GM19468 (cell line): Measurements from ENCODE around the gene DIRAS2.
"Not testable (repeated sequence)": the region's sequence is repeated elsewhere in the genome, so short reads cannot be mapped to it uniquely, and the experiment has no call there.

Experiments
- ATAC-seq: cut with Tn5 transposase; IDR thresholded peaks from one replicate; pipeline ENCODE4 v1.9.1; 2021; ENCODE audit warnings: mild to moderate bottlenecking, moderate library complexity, moderate number of reproducible peaks; ENCODE audit not compliant: unreplicated experiment; ENCODE audit errors: extremely low read depth

The DIRAS2 gene, protein sequence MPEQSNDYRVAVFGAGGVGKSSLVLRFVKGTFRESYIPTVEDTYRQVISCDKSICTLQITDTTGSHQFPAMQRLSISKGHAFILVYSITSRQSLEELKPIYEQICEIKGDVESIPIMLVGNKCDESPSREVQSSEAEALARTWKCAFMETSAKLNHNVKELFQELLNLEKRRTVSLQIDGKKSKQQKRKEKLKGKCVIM

DNA sequence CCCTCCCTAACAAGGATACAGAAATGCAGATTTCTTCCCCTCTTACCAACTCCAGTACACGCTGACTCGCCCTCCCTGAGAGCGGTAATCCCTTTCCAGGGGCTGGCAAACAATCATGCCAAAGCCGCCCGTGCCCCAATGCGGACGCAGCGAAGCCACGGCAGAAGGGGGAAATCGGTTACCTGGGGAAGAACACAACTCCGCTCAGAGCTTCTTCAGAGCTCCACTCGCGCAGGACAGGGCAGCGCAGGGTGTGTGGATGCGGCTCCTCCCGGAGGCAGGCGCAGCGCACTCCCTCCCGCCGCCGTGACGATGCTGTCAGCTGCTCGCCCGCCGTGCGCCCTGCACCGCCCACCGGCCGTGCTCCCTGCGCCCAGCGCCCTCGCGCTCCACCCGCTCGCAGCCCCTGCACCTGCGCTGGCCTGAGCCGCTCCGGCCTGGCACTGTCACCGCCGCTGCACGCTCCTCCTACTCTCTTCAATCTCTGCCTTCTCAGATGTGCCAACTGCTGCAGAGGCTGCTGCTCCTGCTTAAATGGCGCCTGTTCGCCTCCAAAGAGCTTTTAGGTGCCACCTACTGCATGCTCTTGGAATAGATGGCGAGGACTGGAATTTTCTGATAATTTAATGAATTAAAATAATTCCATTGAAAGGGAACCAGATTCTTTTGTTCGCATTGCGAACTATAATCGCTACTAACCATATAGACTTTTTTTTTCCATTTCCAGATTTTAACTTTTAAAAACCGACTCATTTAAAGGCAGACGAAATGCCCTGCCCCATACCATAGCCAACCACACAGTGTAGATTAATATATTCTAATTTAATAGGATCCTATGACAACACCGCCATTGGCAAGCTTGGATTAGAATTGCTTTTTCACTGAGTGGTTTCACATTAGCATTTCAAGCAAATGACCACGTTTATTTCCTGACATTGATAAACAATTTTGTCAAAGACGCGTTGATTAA, at the start of gene DIRAS2:
Gene DIRAS2 (minus strand): TSS at position 255 of the 970 bp plus-strand sequence. CDS start 28,997 bp downstream, outside the sequence.
- no peak for ATAC-seq

DNA sequence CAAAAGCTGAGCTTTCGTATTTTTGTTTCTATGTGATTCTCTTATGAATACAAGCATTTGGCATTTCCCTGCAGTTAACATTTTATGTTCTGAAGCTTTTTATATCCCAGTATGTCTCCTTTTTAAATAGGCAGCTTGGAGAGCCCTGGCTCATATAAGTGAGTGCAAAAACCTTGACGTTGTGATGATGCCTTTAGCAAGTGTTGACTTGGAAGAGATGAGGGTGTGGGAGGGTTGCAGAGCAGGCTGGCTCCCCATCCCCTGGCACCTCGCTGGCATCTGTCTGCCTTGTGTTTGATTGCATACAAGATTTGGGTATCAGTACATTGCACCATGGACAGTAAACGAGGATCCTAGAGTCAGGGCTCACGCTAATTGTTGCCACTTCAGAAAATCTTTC, 42.1 kb upstream of the DIRAS2 start:
- ATAC-seq = no peak

DNA sequence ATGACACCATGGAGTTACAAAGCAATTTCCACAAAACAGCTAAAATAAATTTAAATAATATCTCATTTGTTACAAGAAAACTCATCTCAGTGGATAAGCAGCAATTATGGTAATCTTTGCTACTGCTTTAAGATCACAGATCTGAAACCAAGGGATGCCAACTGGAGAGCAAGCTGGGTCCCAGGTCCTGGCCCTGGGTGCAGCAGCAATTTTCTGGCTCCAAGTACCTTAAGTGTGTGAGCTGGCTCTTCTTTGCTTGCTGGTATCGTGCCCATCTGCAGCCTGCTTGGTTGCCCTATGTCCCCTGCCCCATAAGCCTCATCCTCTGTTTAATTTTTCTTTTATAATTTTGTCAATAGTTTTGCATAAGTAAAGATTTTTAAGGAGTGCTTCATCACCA, 41.5 kb upstream of the DIRAS2 start:
- ATAC-seq = no peak

DNA sequence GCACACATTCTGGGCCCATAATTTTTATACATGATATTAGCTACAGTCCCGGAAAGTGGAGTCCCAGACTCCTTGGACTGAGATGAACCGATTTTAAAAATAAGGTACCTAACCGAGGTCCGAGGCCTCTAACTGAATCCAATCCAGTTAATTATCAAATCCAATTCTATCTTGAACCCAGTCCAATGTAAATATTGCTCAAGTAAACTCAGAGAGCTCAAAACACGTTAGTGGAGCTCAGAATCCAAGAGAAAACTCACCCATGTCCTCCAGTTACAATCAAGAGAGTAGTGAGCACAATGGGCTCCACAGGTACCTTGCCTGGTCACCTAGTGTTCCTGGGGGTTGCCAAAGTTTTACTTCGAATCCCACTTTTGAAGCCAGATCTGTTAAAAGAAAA, 37.9 kb upstream of the DIRAS2 start:
- no peak for ATAC-seq

DNA sequence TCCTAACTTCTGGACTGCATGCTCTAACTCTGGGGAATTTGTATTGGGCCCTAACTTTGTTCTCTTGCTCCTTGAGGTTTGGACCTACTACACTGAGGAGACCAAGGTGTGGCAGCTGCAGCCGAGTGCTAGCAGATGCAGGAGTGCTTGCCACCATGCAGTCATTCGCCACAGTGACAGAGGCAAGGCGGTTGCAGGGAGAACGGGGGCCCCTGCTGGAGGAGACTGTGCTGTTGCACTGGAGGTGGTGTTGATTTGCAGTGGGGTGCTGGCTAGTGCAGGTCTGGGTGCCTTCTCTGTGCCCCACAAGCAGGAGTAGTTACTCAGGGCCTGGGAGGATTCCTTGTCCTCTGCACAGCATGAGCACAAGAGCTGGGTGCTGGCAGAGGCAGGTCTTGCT, 22.4 kb upstream of the DIRAS2 start:
- ATAC-seq = no peak

DNA sequence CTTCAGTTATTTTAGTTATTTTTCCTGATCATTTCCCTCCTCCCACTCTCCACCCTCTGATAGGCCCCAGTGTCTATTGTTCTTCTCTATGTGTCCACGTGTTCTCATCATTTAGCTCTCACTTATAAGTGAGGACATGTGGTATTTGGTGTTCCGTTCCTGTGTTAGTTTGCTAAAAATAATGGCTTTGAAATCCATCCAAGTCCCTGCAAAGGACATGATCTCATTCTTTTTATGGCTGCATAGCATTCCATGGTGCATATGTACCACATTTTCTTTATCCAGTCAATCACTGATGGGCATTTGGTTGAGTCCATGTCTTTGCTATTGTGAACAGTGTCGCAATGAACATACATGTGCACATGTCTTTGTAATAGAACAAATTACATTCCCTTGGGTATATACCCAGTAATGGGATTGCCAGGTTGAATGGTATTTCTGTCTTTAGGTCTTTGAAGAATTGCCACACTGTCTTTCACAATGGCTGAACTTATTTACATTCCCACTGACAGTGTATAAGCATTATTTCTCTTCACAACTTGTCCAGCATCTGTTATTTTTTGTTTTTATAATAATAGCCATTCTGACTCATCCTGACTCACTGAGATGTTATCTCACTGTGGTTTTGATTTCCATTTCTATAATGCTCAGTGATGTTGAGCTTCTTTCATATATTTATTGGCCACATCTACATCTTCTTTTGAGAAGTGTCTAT, 17.2 kb upstream of the DIRAS2 start:
- no peak for ATAC-seq

DNA sequence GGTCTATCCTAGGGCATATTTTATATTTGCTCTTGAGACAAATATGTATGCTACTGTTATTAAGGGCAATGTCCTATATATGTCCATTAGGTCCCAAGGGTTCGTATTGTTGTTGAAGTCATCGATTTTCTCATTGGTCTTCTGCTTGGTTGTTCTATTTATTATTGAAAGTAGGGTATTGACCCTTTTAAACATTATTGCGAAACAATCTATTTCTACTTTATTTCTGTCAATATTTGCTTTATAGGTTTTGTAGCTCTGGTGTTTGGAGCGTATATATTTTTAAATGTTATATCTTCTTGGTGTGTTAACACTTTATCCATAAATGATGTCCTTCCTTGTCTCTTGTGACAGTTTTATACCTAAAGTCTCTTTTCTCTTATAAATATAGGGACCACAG, 16.2 kb upstream of the DIRAS2 start:
- ATAC-seq = no peak

DNA sequence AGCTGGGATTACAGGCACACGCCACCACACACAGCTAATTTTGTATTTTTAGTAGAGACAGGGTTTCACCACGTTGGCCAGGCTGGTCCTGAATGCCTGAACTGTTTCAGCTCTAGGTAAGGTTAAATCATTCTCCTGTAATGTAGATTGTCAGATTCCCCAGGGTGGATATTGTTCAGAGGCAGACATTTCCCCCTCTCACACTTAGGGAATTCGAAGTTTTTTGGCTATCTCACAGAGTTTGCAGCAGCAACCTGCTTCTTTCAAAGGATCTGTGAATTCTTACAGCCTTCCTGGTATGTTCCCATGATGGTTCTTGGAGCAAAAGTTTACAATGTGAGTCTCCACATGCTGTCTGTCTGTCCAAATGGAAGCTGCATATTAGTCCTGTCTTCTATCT, 15.6 kb upstream of the DIRAS2 start:
- ATAC-seq = no peak

DNA sequence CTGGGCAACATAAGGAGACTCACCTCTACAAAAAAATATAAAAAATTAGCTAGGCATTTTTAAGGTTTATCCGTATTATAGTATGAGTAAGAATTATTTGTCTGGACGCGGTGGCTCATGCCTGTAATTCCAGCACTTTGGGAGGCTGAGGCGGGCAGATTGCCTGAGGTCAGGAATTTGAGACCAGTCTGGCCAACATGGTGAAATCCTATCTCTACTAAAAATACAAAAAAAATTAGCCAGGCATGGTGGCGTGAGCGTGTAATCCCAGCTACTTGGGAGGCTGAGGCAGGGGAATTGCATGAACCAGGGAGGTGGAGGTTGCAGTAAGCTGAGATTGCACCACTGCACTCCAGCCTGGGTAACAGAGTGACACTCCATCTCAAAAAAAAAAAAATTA, 14.3 kb upstream of the DIRAS2 start:
- not testable (repeated sequence) for ATAC-seq

DNA sequence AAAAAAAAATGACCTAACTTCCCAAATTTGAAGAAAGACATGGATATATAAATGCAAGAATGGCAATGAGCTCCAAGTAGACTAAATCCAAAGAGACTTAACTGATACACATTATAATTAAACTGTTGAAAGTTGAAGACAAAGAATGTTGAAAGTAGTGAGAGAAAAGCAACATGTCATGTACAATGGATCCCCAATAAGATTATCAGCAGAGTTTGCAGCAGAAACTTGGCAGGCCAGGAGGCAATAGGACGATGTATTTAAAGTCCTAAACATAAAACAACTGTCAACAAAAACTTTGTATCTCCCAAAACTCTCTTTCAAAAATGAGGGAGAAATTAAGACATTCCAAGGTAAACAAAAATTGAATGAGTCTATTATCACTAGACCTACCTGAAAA, 8.6 kb upstream of the DIRAS2 start:
- ATAC-seq = no peak

DNA sequence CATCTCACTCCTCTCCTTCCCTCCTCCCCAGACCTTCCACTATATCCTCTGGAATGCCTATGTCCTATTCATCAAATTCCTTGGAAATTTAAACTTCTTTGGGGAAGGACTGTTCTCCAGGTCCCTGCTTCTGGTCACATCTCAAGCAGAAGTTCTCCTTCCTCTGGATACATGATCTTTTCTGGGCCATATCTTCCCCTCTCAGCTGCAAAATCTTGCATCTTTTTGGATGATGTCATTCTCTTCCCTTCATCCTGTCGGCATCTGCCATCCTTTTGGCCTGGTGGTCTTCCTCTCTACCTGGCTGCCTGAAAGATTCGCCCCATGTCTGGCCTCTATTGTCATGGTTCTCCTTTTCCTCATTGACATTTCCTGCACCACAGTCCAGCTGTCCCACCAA, 5.2 kb upstream of the DIRAS2 start:
- no peak for ATAC-seq

DNA sequence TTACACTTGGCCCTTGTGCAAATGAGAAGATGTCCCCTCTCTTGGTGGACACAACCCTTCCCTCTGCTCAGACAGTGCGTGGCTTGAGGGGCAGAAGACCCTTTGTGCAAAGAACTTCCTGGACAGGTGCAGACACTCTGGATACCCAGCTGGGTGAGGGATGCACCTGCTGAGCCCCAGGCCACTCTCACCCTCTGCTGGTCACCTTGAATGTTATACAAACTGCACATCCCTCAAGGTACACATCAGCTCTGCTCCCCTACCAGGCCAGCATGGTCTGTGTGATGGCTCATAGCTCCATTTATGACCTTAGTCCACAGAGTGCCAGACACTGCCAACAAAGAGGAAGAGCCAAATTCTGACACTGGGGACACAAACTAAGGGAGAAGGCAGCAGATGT, 3.1 kb upstream of the DIRAS2 start:
- ATAC-seq = no peak

DNA sequence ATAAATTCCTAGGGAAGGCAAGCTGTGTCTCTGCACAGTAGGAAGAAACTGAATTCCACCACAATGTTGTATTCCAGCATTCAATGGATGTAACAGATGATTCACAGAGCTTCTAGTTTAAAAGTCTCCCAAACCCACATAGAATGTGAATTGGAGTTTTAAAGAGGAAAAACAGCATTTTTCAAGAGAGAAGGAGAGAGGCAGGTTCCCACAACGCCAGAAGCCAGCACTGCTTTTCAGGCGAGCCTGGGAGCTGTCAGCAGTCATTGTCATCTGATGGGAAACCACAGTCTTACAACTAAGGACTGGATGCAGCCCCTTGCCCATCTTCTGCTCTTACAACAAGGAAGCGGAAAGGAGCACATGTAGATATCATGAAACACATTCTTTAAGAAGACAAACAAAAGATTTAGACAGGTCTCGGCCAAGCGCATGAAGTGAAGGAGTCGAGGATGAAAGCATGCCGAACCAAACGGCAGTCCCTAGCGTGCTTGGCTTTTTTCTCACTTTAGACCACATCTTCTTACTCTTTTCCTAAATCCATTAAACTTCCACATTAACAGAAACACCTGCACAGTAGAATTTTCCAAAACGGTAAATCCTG, 638 bp downstream of the DIRAS2 start:
- no peak for ATAC-seq

DNA sequence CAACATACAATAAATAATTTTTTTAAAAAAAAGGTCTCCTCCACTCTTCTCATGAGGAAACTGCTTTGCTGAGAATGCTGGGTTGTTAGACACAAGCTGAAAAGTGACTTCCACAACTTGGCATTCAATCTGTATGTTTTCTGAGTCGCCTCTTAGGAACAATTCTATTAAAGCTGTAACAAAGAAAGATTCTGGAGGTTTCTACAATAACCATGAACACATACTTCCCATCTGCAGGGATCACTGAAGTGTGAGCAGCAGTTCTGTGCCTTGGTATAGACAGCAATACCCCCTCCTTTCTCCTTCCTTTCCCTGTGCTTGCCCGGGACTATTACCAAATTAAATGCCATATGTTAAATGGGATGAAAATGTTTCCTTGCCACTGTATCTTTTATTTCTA, 1.5 kb downstream of the DIRAS2 start:
- no peak for ATAC-seq

DNA sequence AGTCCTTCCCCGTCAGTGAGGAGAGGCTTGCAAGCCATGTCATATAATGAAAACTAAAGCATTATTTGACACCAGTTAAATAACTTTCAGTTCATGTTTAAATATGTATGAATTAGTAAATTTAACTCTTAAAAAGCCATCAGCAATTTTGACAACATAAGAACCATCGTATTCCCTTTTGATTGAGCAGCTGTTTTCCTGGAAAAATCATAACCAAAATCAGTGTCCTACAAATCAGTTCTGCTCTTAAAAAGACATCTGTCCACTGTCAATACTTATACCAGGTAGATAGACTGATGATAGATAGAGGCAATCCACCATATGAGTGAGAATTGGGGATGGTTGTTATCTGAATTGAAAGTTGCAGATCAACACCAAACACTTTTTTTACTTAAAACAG, 2.3 kb downstream of the DIRAS2 start:
- no peak for ATAC-seq

DNA sequence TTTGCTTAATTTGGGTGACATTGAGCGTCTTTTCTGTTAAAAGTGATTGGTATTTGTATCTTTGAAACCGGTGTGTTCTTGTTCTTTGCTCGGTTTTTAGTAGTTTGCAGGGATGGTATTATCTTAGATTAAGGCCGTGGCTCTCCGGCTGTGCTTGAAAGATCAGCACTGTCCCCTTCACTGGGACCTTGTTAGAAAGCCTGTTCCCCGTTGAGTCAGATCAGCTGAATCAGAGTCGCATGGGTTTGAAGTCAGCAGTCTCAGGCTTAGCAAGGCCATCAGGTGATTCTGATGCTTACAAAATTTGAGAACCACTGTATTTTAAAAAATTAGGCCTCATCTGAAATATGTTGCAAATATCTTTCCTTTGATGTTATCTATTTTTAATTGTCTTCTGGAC, 5.0 kb downstream of the DIRAS2 start:
- ATAC-seq = no peak

DNA sequence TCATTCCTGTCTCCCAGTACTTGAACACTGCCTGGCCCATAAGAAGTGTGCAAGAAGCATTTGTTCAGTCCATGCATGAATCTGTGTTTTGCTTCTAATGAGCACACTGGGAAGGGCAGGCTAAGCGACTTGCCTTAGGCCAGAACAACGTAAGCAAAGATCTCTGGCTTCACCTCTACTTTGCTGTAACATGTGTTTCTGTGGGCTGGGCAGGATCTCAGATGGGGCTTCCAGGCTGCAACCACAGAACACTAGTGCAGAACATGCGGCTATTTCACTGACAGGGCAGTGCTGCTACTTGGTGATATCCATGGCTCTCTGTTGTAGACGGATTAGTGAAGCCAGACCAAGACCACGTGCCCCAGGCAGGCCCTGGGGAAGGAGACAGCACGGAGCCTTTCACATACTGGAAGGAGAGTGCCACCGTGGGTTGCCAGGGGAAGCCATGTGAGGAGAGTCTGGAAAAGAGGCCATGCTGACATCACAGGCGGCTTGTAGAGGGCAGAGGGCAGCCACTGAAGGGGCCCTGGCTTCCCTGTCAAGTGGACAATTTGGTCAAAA, 9.9 kb downstream of the DIRAS2 start:
- ATAC-seq = no peak

DNA sequence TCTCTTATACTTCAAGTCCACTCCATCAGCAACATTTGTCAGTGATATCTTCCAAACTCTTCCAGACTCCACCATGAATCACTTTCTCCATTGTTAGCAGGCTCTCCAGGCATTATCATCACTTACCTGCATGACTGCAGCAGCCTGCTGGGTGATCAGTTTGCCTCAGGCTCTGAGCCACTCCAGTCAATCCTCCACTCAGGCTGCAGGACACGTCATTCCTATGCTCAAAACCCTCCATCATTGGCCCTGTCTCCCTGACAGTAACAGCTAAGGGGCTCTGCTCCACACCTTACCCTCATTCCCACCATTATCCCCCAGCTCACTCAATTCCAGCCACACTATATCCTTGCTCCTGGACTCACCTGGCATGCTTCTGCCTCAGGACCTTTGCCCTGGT, 10.7 kb downstream of the DIRAS2 start:
- no peak for ATAC-seq

DNA sequence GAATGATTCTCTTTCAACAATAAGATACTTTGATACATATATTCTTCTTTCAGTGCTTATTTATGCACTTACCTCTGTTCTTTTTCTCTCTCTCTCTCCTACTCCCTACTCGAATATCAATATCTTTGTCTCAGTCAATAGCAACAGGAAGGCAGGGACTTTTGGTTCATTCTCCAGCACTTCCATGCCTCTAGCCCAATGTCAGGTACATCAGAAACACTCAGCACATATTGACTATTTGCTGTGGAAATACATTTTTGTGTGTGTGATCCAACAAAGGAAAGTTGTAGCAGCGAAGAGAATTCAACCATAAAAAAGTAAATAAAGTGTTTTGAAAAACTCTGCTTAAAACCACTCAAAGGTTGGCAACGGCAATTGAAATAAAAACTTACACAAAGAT, 12.6 kb downstream of the DIRAS2 start:
- no peak for ATAC-seq

DNA sequence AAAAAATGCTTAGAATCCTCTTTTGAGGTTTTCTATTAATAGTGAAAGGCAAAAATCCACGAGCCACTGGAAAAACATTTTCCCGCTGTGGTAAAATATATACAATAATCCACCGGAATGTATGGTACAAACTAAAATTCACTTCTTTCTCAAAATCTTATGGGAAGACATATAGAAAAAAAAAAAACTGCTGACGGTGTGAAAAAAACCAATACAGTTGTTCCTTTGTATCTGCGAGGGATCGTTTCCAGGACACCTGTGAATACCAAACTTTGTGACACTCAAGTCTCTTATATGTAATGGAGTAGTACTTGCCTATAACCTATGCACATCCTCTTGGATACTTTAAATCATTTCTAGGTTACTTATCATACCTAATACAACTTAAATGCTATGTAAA, 13.3 kb downstream of the DIRAS2 start:
- ATAC-seq = no peak
